Activated T-cell treated with anti-CD3 and anti-CD28 coated beads, Interleukin-2, amount 50 U/mL, for 1 hour (primary cell): ENCODE results near the gene PDK2.

Experiments
- DNase-seq: peaks from one replicate; pipeline ENCODE4 v3.0.0-alpha.2; 2020

PDK2 gene

GRCh38 chr17:50094753-50095619 lies at the start of gene PDK2:
TSS of gene PDK2 (plus strand) at chr17:50095351. CDS start at chr17:50095436, 85 bp downstream.
- peak; percentile 95 for DNase-seq

GRCh38 chr17:50046179-50046578 lies 49.0 kb upstream of the PDK2 start:
- DNase-seq, result no peak

GRCh38 chr17:50046667-50047066 lies 48.5 kb upstream of the PDK2 start:
- no peak for DNase-seq

- DNase-seq, result no peak
These were observed 48.1 kb upstream of the PDK2 start for GRCh38 chr17:50047083-50047482.

GRCh38 chr17:50047488-50048126 lies 47.5 kb upstream of the PDK2 start:
- no peak for DNase-seq

- DNase-seq, result no peak
These were observed 46.9 kb upstream of the PDK2 start for GRCh38 chr17:50048146-50048720.

- no peak for DNase-seq
These were observed 46.2 kb upstream of the PDK2 start for GRCh38 chr17:50048988-50049387.

GRCh38 chr17:50049636-50050035 lies 45.5 kb upstream of the PDK2 start:
- no peak for DNase-seq

GRCh38 chr17:50050431-50051032 lies 44.6 kb upstream of the PDK2 start:
- DNase-seq, result no peak

- DNase-seq, result no peak
These were observed 44.0 kb upstream of the PDK2 start for GRCh38 chr17:50051082-50051576.

GRCh38 chr17:50051606-50052005 lies 43.5 kb upstream of the PDK2 start:
- no peak for DNase-seq

GRCh38 chr17:50052241-50052796 lies 42.8 kb upstream of the PDK2 start:
- no peak for DNase-seq

GRCh38 chr17:50052822-50053653 lies 42.1 kb upstream of the PDK2 start:
- no peak for DNase-seq

GRCh38 chr17:50053654-50053960 lies 41.5 kb upstream of the PDK2 start:
- no peak for DNase-seq

GRCh38 chr17:50055055-50055425 lies 40.1 kb upstream of the PDK2 start:
- DNase-seq, result peak; percentile 35

GRCh38 chr17:50055426-50056216 lies 39.5 kb upstream of the PDK2 start, which contains the start of gene ITGA3:
TSS of gene ITGA3 (plus strand) at chr17:50056110. CDS start at chr17:50056440, 330 bp downstream.
- DNase-seq, result peak; percentile 72

- DNase-seq, result peak; percentile 71
These were observed 38.8 kb upstream of the PDK2 start for GRCh38 chr17:50056217-50056960.

- DNase-seq, result no peak
These were observed 38.2 kb upstream of the PDK2 start for GRCh38 chr17:50056961-50057330.

- DNase-seq, result no peak
These were observed 37.6 kb upstream of the PDK2 start for GRCh38 chr17:50057521-50057991.

- no peak for DNase-seq
These were observed 36.7 kb upstream of the PDK2 start for GRCh38 chr17:50058296-50058953.
